Activated CD8-positive, alpha-beta memory T cell treated with anti-CD3 and anti-CD28 coated beads for 36 hours (primary cell): ENCODE data around the gene LDHD. TPM values are rescaled to one million over a fixed set of nuclear protein-coding genes. Genes with fewer than 3 reads are reported as not detected.
"Not testable (repeated sequence)": the region's sequence is repeated elsewhere in the genome, so short reads cannot be mapped to it uniquely, and the experiment has no call there.

Experiments
- CTCF ChIA-PET: fragments of 350-600 bp; sonication (Branson Sonifier 250); formaldehyde crosslinking; loops from one replicate; lab custom pipeline; 2021; ENCODE audit warnings: antibody characterized with exemption; lab: Charles Lee
- POLR2A ChIA-PET: fragments of 350-600 bp; sonication (Branson Sonifier 250); formaldehyde crosslinking; loops from one replicate; lab custom pipeline; 2021; ENCODE audit warnings: antibody characterized with exemption; lab: Charles Lee
- total RNA-seq, 2 experiments: library from RNA; stranded (reverse); gene quantifications; one replicate each; pipeline ENCODE4 v1.2.3, GENCODE V29; 2021

Gene LDHD
- total RNA-seq, 2 experiments from 2014 or later = not detected

DNA sequence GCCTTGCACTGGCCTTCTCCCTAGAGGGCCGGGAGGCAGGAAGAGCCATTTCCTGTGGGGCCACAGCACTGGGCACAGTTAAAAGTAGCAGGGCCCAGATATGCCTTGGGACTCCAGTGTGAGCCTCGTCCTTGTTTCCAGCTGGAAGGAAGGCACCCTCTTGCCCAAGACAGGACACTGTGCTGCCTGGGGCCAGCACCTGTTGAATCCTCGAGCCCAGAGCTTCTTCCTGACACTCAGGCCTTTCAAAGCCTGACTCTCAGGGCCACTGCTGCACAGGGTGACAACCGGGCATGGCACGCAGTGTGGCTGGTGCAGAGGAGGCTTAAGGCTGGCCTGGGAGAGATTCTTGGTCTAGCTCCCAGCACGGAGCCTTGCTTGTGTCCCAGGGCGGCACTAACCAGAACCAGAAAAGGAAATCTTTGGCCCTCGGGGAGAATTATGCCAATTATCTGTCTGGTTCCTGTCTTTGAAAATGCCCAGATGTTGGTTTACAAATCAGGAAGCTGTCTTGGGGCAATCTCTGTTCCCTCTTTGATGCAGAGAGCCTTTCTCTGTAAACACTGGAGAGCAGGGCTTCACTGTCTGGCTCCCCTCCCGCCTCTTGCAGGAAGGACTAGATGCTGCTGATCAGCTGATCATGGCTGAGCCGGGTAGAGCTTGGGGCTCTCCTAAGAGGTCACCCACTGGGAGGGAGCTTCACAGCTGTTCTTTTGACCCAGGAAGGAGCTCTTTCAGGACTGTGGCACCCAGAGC is 11.1 kb downstream of the LDHD start:
- POLR2A ChIA-PET = no interaction called here
- CTCF ChIA-PET = interaction anchor here (0.8 to 1.6 kb wide), 2 partner anchors 29 to 107 kb away, joined by 3 to 4 read pairs; partner anchors contain the start of gene ZNRF1

DNA sequence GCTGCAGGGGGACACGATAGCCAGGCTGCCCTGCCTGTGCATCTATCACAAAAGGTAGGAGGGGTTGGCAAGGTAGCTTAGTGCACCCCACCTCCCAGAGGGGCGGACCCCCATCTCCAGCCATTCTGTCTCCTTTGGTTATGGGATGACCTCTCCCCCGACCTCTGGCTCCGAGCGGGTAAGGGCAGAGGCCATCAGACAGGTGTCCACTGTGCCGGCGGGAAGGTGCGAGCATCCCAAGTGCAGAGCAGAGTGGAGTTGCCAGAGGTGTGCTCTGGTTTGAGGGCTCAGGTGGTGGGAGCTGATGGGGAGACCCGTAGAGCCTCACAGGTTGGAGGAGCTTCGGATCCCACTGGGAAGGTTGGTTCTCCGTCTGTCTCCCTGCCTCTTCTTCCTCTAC is 11.7 kb downstream of the LDHD start:
- POLR2A ChIA-PET = no interaction called here
- CTCF ChIA-PET = interaction anchor here (1.6 kb wide), 1 partner anchor 106 kb away, joined by 4 read pairs; the partner anchor contains the start of gene ZNRF1

DNA sequence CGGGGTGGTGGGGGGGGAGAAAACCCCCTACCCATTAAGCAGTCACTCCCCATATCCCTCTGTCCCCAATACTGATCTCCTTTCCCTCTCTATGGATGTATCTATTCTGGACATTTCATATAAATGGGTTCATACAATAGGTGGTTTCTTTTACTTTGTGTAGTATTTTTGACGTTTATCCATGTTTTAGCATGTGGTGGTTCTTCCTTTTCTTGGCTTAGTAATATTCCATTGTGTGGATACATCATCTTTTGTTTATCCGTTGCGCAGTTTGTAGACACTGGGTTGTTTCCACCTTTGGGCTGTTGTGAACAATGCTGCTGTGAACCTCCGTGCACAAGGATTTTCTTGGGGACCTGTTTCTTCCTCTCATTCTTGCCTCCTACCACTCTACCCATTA is 12.6 kb downstream of the LDHD start:
- CTCF ChIA-PET = interaction anchor here (0.6 to 0.7 kb wide), 2 partner anchors 224 to 533 kb away, joined by 3 to 5 read pairs; no protein-coding TSS in a partner anchor

DNA sequence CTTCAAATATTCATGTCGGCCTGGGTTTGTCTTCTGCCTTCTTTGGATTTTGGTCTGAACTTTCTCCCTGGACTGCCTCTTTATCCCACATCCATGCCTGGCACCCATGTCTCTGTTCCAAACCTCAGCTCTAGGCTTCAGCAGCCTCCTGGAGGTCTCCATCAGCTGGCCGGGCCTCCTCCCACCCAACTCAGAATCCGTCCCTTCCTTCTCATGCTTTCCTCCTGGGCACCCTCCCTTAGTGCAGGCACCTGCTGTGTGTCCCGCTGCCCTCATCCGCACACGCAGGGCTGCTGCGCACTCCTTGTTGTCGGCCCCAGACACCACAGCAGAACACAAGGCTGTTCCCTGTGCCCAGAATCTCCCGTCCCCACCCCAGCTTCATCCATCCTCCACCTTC is 14.0 kb downstream of the LDHD start:
- CTCF ChIA-PET = interaction anchor here (1.7 to 1.9 kb wide), 2 partner anchors 9 to 104 kb away, joined by 4 to 8 read pairs; partner anchors contain the start of gene ZNRF1
- POLR2A ChIA-PET = no interaction called here

More for the DNA sequence above, 12.6 kb downstream of the LDHD start:
- POLR2A ChIA-PET = no interaction called here

DNA sequence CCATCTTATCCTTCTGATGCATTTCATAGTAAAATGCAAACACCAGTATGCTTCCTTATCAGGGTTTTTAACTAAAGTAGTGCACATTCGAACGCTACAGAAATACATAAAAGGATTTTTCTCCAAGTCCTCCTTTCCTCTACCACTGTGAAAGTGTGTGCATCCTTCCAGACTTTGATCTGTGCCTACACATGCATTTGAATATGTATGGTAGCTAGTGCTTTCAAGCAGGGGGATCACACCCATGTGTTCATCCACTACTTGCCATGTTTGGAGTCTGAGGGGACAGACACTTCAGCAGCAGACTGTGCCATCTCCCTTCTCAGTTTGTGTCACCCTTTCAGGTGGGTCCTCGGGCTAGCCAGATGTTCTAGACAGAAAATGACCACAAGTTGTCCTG is 14.9 kb downstream of the LDHD start:
- CTCF ChIA-PET = interaction anchor here (1.7 to 3.6 kb wide), 3 partner anchors 8 to 103 kb away, joined by 4 to 39 read pairs (median 8); partner anchors contain the start of gene ZNRF1

DNA sequence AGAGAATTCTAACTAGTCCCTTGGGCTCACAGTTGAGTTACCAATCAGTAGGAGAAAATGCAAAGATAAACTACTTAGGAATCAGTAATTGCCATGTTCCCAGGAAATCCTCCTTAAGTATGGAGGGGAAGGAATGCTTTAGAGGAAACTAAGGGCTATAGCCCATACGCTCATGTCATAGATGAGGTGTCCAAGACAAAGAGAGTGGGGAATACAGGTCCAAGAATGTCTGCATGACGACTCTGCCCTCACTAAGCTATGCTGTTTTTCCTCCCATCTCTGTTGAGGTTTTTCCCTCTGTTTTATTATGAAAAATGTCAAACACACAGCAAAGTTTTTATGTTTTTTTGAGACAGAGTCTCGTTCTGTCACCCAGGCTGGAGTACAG is 16.0 kb downstream of the LDHD start:
- ChIA-PET POLR2A (no interaction called here), CTCF (interaction anchor here (3.6 kb wide), 1 partner anchor 9 kb away, joined by 39 read pairs; no protein-coding TSS in a partner anchor)

More for the DNA sequence above, 14.9 kb downstream of the LDHD start:
- POLR2A ChIA-PET = interaction anchor here (0.7 kb wide), 1 partner anchor 116 kb away, joined by 3 read pairs; the partner anchor contains the start of gene WDR59

DNA sequence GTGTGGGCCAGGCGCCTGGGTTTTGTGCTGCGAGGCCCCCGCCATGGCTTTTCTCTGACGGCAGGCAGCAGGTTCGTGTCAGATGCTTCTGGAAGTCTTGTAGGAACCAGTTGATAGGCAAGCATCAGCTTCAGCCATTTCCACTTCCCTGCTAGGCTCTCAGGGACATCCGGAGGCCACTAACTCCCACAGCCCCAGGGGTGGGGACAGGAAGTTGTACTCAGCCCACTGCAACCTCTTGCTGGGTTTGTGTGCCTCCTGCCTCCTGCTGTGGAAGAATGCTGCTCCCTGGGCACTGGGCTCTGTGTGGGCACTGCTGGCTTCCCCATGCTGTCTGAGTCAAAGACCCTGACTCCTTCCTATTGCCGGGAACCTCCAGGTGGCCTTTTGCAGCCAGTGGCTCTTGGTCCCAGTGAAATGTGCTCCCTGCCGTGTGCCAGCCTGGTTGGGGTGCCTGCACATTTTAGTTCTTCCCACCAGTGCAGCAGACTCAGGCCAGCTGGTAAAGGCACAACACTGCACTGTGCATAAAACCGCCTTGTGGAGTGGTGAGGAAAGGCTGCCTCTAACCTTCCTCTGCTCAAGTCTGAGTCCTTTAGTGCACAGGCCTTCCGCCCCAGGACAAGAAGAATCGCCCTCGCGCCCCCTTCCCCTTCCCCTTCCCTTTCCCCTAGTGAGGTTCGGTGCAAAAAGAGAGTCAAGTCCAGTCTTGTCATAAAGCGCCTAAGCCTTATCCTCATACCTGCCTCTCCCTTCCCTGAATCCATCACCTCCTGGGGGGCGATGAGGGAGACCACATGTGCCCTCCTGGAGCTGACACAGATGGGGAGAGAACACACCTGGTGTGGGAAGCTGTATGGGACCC is 16.6 kb downstream of the LDHD start:
- ChIA-PET CTCF (interaction anchor here (0.7 to 3.6 kb wide), 4 partner anchors 10 to 102 kb away, joined by 3 to 39 read pairs (median 6); partner anchors contain the start of gene ZNRF1), POLR2A (interaction anchor here (0.6 to 1.2 kb wide), 4 partner anchors 8 to 115 kb away, joined by 3 to 9 read pairs (median 6); partner anchors contain the start of gene WDR59)

DNA sequence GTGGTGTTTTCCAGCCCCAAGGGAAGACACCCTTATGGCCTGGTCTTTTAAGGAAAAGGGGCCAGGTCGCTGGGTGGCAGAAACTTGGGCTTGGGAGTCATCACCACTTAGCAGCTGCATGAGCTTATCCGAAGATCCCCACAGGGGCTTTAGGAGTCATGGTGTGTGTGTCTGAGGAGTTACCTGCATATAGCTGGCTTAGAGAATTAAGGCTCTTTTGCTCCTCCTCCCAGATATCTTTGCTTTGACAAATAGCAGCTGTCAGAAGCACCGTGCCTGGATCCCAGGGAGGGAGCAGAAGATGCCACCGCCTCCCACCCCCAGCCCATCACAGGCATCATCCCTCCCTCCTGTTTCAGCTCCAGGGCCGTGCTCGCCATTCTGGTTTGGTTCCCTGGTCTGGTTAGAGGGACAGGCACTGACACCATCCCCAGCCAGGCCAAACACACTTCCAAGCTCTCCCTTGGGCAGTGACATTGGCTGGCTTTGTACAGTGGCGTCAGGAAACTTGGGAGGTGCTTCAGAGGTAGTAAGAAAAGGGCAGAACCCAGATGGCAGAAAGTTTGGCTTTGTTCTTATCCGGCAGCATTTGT is 17.4 kb downstream of the LDHD start:
- CTCF ChIA-PET = interaction anchor here (0.7 to 3.6 kb wide), 6 partner anchors 11 to 114 kb away, joined by 3 to 39 read pairs (median 4); partner anchors contain the start of genes WDR59 and ZNRF1
- POLR2A ChIA-PET = interaction anchor here (0.6 to 2.2 kb wide), 4 partner anchors 9 to 114 kb away, joined by 3 to 9 read pairs (median 8); partner anchors contain the start of gene WDR59

DNA sequence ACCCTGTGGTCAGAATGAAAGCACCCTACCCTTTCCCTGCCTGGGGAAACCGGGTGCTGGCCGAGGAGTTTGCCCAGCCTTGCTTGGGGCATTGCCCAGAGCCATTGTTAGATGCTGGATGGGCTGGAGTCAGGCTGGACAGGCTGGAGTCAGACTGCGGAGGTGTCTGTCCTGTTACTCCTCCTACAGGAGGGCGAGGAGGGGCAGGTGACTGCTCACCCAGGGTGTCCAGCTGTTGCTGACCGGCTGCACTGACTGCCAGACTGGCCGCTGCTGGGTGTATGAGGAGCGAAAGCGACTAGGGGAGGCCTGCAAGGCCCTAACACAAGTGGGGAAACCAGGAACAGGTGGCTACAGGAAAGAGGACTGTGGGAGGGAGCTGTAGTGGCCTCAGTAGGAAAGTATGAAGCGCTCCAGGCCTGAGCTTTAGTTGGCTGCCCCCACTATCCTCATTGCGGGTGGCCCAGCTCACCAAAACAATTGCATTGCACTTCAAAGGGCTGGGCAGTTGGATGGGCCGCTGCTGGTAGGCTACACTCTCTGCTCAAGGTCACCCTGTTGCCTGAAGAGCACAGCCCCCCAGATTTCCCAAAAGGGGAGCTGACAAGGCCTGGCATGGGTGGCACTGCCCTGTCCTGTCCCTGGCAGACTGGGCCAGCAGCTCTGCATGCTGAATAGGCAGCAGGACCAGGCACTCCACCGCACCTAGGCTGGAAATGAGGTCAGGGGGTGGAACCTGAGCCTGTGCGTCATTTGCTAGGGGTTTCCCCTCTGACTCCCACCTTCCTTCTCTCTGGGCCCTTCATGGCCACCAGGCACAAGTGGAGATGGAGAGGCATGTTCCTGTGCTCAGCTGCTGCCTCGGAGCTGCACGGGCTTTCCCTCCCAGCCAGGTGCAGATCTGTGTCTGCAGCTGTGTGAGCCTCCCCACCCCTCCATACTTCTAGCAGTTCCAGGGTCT is 18.4 kb downstream of the LDHD start:
- POLR2A ChIA-PET = interaction anchor here (0.6 to 2.2 kb wide), 4 partner anchors 10 to 157 kb away, joined by 3 to 9 read pairs (median 7); partner anchors contain the start of gene WDR59

DNA sequence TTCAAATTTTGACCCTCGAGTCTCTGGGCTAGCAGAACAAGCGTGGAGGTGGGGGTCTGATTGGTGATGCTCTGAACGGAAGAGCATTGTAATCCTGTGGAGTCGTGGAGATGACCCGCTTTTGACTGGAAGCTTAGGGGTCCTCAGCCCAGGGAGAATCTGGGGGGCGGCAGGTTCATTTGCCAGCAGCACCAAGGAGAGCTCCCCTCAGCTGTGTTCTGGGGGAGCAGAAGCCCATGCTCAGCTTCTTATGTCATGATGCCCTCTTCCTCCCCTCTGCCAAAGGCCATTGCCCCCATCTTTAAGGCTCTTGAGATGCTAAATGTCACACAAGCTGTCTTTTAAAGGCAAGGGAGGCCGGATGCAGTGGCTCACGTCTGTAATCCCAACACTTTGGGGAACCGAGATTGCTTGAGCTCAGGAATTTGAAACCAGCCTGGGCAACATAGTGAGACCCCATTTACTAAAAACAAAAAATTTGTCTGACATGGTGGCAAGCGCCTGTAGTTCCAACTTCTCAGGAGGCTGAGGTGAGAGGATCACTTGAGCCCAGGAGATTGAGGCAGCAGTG is 19.3 kb downstream of the LDHD start:
- POLR2A ChIA-PET = interaction anchor here (2.2 kb wide), 1 partner anchor 11 kb away, joined by 9 read pairs; no protein-coding TSS in a partner anchor
- CTCF ChIA-PET = interaction anchor here (0.9 to 1.5 kb wide), 3 partner anchors 11 to 85 kb away, joined by 3 to 7 read pairs (median 6); no protein-coding TSS in a partner anchor

More for the DNA sequence above, 18.4 kb downstream of the LDHD start:
- CTCF ChIA-PET = interaction anchor here (1.0 to 3.6 kb wide), 5 partner anchors 12 to 113 kb away, joined by 3 to 39 read pairs (median 6); partner anchors contain the start of genes WDR59 and ZNRF1

DNA sequence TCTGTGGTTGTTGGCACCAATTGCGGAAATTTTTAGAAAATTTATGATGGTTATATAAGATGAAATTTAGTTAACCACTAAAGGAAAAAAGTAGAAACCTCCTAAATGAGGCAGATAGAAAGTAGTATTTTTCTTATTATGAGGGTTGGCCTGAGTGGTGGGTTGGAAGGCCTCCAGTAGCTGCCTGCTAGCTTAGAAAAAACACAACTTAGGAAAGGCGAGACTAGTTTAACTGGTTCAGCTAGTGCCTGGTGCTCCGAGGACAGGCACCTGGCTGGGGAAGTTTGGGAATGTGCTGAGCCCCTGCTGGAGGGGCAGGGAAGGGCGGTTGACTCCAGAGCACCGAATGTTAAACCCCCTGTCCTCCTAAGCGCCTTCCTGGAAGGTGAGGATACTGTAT is 19.9 kb downstream of the LDHD start:
- POLR2A ChIA-PET = interaction anchor here (2.2 kb wide), 1 partner anchor 12 kb away, joined by 9 read pairs; no protein-coding TSS in a partner anchor

DNA sequence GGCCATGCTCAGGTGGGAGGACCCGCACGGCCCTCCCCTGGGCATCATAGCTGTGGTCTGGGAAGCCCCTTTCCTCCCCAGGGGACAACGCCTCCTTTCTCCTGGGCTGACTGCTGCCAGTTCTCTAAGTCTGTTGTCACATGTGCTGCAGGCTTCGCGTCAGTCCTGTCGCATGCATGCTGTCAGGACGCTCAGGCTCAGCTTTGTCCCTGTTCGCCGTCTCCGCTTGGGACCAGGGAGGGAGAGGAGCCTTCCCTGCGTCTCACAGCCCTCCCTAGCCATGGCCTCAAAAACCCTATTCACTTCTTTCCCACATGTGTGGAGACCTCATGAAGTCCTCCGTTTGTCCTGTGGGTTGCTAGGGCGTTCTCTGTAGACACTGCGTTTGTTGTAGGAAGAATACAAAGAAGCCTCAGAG is 21.4 kb downstream of the LDHD start:
- CTCF ChIA-PET = no interaction called here
- POLR2A ChIA-PET = no interaction called here

More for the DNA sequence above, 19.9 kb downstream of the LDHD start:
- CTCF ChIA-PET = interaction anchor here (0.9 to 1.5 kb wide), 3 partner anchors 11 to 84 kb away, joined by 3 to 7 read pairs (median 6); no protein-coding TSS in a partner anchor

DNA sequence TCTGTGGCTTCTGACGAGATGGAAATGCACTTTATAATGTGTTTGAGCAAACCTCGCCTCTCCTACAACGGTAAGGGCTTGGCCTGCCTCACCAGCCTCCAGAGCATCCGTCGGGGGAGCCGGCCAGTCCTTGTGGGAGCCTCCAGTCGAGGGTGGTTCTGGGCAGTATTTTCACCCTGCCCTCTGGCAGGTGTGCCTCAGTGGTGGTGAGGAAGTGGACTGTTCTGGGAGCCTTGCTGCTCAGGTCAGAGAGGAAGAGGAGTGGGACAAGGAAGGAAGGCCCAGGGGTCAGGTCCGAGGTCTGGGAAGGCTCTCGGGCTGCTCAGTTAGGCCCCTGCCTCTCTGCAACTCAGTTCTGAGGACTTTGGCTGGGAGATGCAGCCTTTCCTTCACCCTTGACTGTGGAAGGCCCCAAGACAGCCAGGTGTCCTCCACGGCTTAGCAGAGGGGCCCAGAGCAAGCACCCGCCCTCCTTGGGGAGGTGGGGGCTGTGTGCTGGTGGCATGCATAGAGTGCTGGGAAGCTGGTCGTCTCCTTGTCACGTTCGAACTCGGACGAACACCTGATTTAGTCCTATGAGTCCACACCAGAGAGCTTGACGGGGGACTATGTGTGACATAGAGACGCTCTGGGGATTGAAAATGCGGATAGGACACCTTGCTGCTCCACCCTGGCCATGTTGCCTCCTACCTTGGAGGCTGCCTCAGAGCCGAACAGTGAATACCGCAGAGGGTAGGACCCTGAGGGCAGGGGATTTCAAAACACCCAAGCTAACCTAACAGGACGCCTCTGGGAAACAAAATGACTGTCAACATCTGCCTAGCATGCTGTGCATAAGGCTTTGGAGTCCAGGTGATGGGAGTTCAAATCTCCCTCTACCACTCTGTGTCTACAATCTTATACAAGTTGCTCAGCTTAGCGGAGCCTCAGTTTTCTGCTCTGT is 22.7 kb downstream of the LDHD start:
- POLR2A ChIA-PET = no interaction called here
- CTCF ChIA-PET = interaction anchor here (0.9 kb wide), 1 partner anchor 19 kb away, joined by 3 read pairs; no protein-coding TSS in a partner anchor

DNA sequence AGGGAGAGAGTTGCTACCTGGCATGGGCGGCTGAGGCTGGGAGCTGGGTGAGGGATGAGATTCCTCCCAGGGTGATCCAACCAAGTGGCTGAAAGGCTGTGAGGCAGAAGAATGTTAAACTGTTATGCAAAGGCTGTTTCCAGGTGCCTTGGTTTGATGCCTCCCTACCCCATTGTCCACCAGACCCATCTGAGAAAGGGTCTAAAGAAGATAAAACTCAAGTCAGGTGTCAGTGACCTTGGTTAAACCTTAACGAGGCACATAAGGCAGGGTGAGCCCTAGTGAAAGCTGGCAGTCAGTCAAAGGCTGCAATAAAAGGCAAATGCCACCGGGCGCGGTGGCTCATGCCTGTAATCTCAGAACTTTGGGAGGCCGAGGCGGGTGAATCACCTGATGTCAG is 23.8 kb downstream of the LDHD start:
- POLR2A ChIA-PET = no interaction called here
- CTCF ChIA-PET = no interaction called here

DNA sequence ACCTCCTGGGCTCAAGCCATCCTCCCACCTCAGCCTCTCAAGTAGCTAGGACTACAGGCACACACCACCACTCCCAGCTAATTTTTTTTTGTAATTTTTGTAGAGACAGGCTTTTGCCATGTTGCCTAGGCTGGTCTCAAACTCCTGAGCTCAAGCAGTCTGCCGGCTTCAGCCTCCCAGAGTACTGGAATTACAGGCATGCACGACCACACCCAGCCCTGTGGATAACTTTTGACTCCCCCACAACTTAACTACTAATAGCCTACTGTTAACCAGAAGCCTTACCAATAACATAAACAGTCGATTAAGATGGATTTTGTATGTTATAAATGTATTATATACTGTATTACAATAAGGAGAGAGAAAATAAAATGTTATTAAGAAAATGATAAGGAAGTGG is 25.0 kb downstream of the LDHD start:
- POLR2A ChIA-PET = not testable (repeated sequence)
- CTCF ChIA-PET = interaction anchor here (0.7 kb wide), 1 partner anchor 367 kb away, joined by 3 read pairs; no protein-coding TSS in a partner anchor
